NCI-H1105 (cell line): ENCODE measurements around the gene PTPN18.
"Not testable (repeated sequence)": the region's sequence is repeated elsewhere in the genome, so short reads cannot be mapped to it uniquely, and the experiment has no call there.

ENCODE experiments used
- DNase-seq: peaks from one replicate; lab custom pipeline; 2025; lab: John Stamatoyannopoulos, UW

The PTPN18 gene

GRCh38 chr2:130355578-130356431, at the start of gene PTPN18:
PTPN18 (plus strand) TSS chr2:130356056; CDS start chr2:130356108, 52 bp downstream.
- peak; percentile 46 for DNase-seq

GRCh38 chr2:130307850-130308249, 48.0 kb upstream of the PTPN18 start:
- no peak for DNase-seq

GRCh38 chr2:130310881-130311280, 45.0 kb upstream of the PTPN18 start:
- no peak for DNase-seq

- DNase-seq = no peak
These were observed 42.0 kb upstream of the PTPN18 start for GRCh38 chr2:130313812-130314334.

- DNase-seq = no peak
These were observed 41.5 kb upstream of the PTPN18 start for GRCh38 chr2:130314377-130314776.

- no peak for DNase-seq
These were observed 39.3 kb upstream of the PTPN18 start for GRCh38 chr2:130316596-130316995.

- no peak for DNase-seq
These were observed 37.0 kb upstream of the PTPN18 start for GRCh38 chr2:130318906-130319305.

- no peak for DNase-seq
These were observed 36.3 kb upstream of the PTPN18 start for GRCh38 chr2:130319536-130319935.

- DNase-seq = no peak
These were observed 27.9 kb upstream of the PTPN18 start for GRCh38 chr2:130327703-130328527.

GRCh38 chr2:130328710-130329109, 27.1 kb upstream of the PTPN18 start:
- DNase-seq = peak; percentile 44

- DNase-seq = peak; percentile 57
These were observed 23.4 kb upstream of the PTPN18 start for GRCh38 chr2:130332271-130333073.

- DNase-seq = not testable (repeated sequence)
These were observed 22.6 kb upstream of the PTPN18 start for GRCh38 chr2:130333253-130333652.

- DNase-seq = no peak
These were observed 21.8 kb upstream of the PTPN18 start for GRCh38 chr2:130334026-130334425.

GRCh38 chr2:130335226-130335625, 20.6 kb upstream of the PTPN18 start:
- DNase-seq = no peak

- DNase-seq = no peak
These were observed 19.5 kb upstream of the PTPN18 start for GRCh38 chr2:130336150-130336876.

GRCh38 chr2:130336877-130337734, 18.8 kb upstream of the PTPN18 start:
- DNase-seq = peak; percentile 67

GRCh38 chr2:130337735-130338325, 18.0 kb upstream of the PTPN18 start:
- DNase-seq = no peak

- DNase-seq = no peak
These were observed 17.0 kb upstream of the PTPN18 start for GRCh38 chr2:130338793-130339345.
